HCT116 (cell line): ENCODE measurements around the gene PSMC3. TPM values are rescaled to one million over a fixed set of nuclear protein-coding genes. Genes with fewer than 3 reads are reported as not detected.

ENCODE experiments used
- ATAC-seq: fragments of 200-7000 bp; cut with Tn5 transposase; 2 replicates; pipeline ENCODE4 v1.9.1; 2020; ENCODE audit warnings: mild to moderate bottlenecking, moderate library complexity
- BruUV-seq: library from RNA; stranded (reverse); fragments of 400-500 nt; replicated peaks from 2 replicates; lab custom pipeline; 2021; lab: Mats Ljungman, UMichigan
- CTCF ChIA-PET: fragments of 300-600 bp; sonication (Branson Sonifier 250); formaldehyde crosslinking; loops from one replicate; lab custom pipeline; 2021; ENCODE audit warnings: antibody characterized with exemption; lab: Charles Lee
- POLR2A ChIA-PET: fragments of 300-600, 350-600 bp; sonication (Branson Sonifier 250); formaldehyde crosslinking; loops from one replicate; lab custom pipeline; 2021; ENCODE audit warnings: antibody characterized with exemption; lab: Charles Lee
- RAD21 ChIA-PET, 2 experiments: fragments of 300-600 bp; sonication (Branson Sonifier 250); formaldehyde crosslinking; loops; one replicate each; lab custom pipeline; 2023; ENCODE audit warnings: low total read pairs in 2 of 2; ENCODE audit not compliant: uncharacterized antibody in 2 of 2, unreplicated experiment in 2 of 2, low non-redundant PET in 1 of 2; lab: Charles Lee
- DNase-seq: peaks from one replicate; pipeline ENCODE4 v3.0.0-alpha.2; 2010; ENCODE audit warnings: low read depth, low spot score
- H2AFZ ChIP-seq: fragments of 200-600 bp; shearing (Covaris generic), sonication (generic); 2 replicates; pipeline ENCODE4 v1.6.1; 2017; ENCODE audit warnings: low read depth, mixed run types, mixed read lengths, antibody characterized with exemption, low read length; ENCODE audit not compliant: poor library complexity, severe bottlenecking
- H3K27ac ChIP-seq: 2 replicates; pipeline ENCODE4 v1.5.1; 2012; ENCODE audit warnings: low read depth, low read length
- H3K27me3 ChIP-seq: fragments of 200-600 bp; sonication (generic); 2 replicates; pipeline ENCODE4 v1.6.1; 2016; ENCODE audit warnings: mixed run types, low read length, mixed read lengths; ENCODE audit not compliant: insufficient read depth
- H3K36me3 ChIP-seq, 2 experiments: fragments of 200-500 bp in 1 of 2; fragments of 200-600 bp in 1 of 2; sonication (Bioruptor generic) in 1 of 2; sonication (generic) in 1 of 2; 2 replicates each; pipeline versions ENCODE4 v1.5.1 to v1.6.1; 2014 to 2016; ENCODE audit warnings: low read length in 2 of 2, inconsistent platforms in 1 of 2, mixed read lengths in 1 of 2, mixed run types in 1 of 2; ENCODE audit not compliant: insufficient read depth in 2 of 2, control insufficient read depth in 1 of 2
- H3K4me1 ChIP-seq, 2 experiments: fragments of 200-600 bp in 1 of 2; sonication (generic) in 1 of 2; 2 replicates each; pipeline versions ENCODE4 v1.5.1 to v1.6.1; 2012 to 2017; ENCODE audit warnings: low read length in 2 of 2, inconsistent platforms in 1 of 2, mild to moderate bottlenecking in 1 of 2, mixed read lengths in 1 of 2, mixed run types in 1 of 2, moderate library complexity in 1 of 2; ENCODE audit not compliant: insufficient read depth in 2 of 2, control insufficient read depth in 1 of 2
- H3K4me2 ChIP-seq: fragments of 200-600 bp; sonication (generic); 2 replicates; pipeline ENCODE4 v1.6.1; 2017; ENCODE audit warnings: mixed run types, low read length, mixed read lengths
- H3K4me3 ChIP-seq, 2 experiments: fragments of 200-600 bp in 1 of 2; sonication (generic) in 1 of 2; replicated peaks in 1 of 2; 2 replicates each; pipeline ENCODE4 v1.5.1; 2011 to 2016; ENCODE audit warnings: low read length in 2 of 2, control low read depth in 1 of 2, low read depth in 1 of 2, mild to moderate bottlenecking in 1 of 2, mixed read lengths in 1 of 2, mixed run types in 1 of 2
- H3K79me2 ChIP-seq: fragments of 200-600 bp; sonication (generic); 2 replicates; pipeline ENCODE4 v1.6.1; 2017; ENCODE audit warnings: mild to moderate bottlenecking, mixed run types, low read length, moderate library complexity, mixed read lengths; ENCODE audit not compliant: insufficient read depth
- H3K9ac ChIP-seq: fragments of 200-600 bp; sonication (generic); 2 replicates; pipeline ENCODE4 v1.6.1; 2016; ENCODE audit warnings: low read length, mixed read lengths
- H3K9me2 ChIP-seq: fragments of 200-600 bp; sonication (generic), shearing (Covaris generic); 2 replicates; pipeline ENCODE4 v1.6.1; 2017; ENCODE audit warnings: mixed run types, mild to moderate bottlenecking, moderate library complexity; ENCODE audit not compliant: insufficient read depth
- H3K9me3 ChIP-seq, 2 experiments: fragments of 200-500 bp in 1 of 2; fragments of 200-600 bp in 1 of 2; sonication (Bioruptor generic) in 1 of 2; sonication (generic) in 1 of 2; 2 replicates each; pipeline ENCODE4 v1.6.1; 2014 to 2017; ENCODE audit warnings: low read length in 2 of 2, mixed read lengths in 2 of 2, inconsistent platforms in 1 of 2, low read depth in 1 of 2, mild to moderate bottlenecking in 1 of 2, mixed run types in 1 of 2, moderate library complexity in 1 of 2; ENCODE audit not compliant: control insufficient read depth in 1 of 2, insufficient read depth in 1 of 2
- H4K20me1 ChIP-seq: fragments of 200-600 bp; sonication (generic), shearing (Covaris generic); 2 replicates; pipeline ENCODE4 v1.6.1; 2017; ENCODE audit warnings: mixed run types, mild to moderate bottlenecking, moderate library complexity; ENCODE audit not compliant: insufficient read depth
- CBX3 ChIP-seq: IDR thresholded peaks from 2 replicates; pipeline ENCODE4 v1.6.1; 2012; ENCODE audit warnings: low read depth
- CEBPB ChIP-seq: IDR thresholded peaks from 2 replicates; pipeline ENCODE4 v1.6.1; 2012; ENCODE audit warnings: low read depth
- ELF1 ChIP-seq: IDR thresholded peaks from 2 replicates; pipeline ENCODE4 v1.6.1; 2012; ENCODE audit warnings: low read depth, borderline replicate concordance
- FOSL1 ChIP-seq: IDR thresholded peaks from 2 replicates; pipeline ENCODE4 v1.6.1; 2012; ENCODE audit warnings: low read depth
- MAX ChIP-seq: IDR thresholded peaks from 2 replicates; pipeline ENCODE4 v1.6.1; 2012
- REST ChIP-seq: IDR thresholded peaks from 2 replicates; pipeline ENCODE4 v1.6.1; 2012; ENCODE audit warnings: low read depth
- TCF7L2 ChIP-seq: IDR thresholded peaks from 2 replicates; pipeline ENCODE4 v1.7.0; 2011; ENCODE audit warnings: borderline replicate concordance, inconsistent platforms; ENCODE audit not compliant: insufficient read depth, insufficient read length; ENCODE audit errors: extremely low read depth
- YY1 ChIP-seq: IDR thresholded peaks from 2 replicates; pipeline ENCODE4 v1.6.1; 2011; ENCODE audit warnings: low read length, low read depth, moderate library complexity, mild to moderate bottlenecking; ENCODE audit not compliant: insufficient replicate concordance; ENCODE audit errors: extremely low read depth
- ZBTB33 ChIP-seq: IDR thresholded peaks from 2 replicates; pipeline ENCODE4 v1.6.1; 2011; ENCODE audit warnings: mild to moderate bottlenecking, low read length, moderate library complexity; ENCODE audit not compliant: insufficient replicate concordance; ENCODE audit errors: extremely low read depth
- ZNF274 ChIP-seq: fragments of 200-500 bp; sonication (Bioruptor generic); IDR thresholded peaks from 2 replicates; pipeline ENCODE4 v1.6.1; 2014; ENCODE audit warnings: mild to moderate bottlenecking, low read depth, low read length, inconsistent platforms
- intact Hi-C: fragments of 100-400 bp; cut with micrococcal nuclease; formaldehyde crosslinking; loops from 2 replicates; pipeline ENCODE4 v1.10.0; 2022
- total RNA-seq: library from RNA; stranded (reverse); gene quantifications from one replicate; pipeline ENCODE4 v1.2.1, GENCODE V29; 2021; ENCODE audit not compliant: unreplicated experiment

Gene PSMC3
- total RNA-seq, 1 experiment from 2014 or later: 155 TPM

GRCh38 chr11:47398551-47398950, 27.7 kb downstream of the PSMC3 start:
- ATAC-seq (no peak), DNase-seq (no peak)
- H3K36me3 ChIP-seq: no peaks in the 10 kb centered on the region
- H3K4me1 ChIP-seq: no peaks in the 10 kb centered on the region
- ChIA-PET RAD21 (no interaction called here), CTCF (interaction anchor here (1.6 kb wide), 1 partner anchor 9 kb away, joined by 5 read pairs; no protein-coding TSS in a partner anchor), POLR2A (no interaction called here)
- no TSS peak for BruUV-seq
- no peaks in the 10 kb centered on the region for H3K9me2 ChIP-seq
- TF ChIP-seq CEBPB (no peak), FOSL1 (no peak), MAX (no peak)
- no peaks in the 10 kb centered on the region for H3K79me2 ChIP-seq
- intact Hi-C loops: no loop called here
- H2AFZ ChIP-seq: no peak overlapping the region
- H3K9me3 ChIP-seq: no peaks in the 10 kb centered on the region
- no peaks in the 10 kb centered on the region for H4K20me1 ChIP-seq
- H3K4me2 ChIP-seq: no peak overlapping the region
- H3K9ac ChIP-seq: no peak overlapping the region
- H3K4me3 ChIP-seq: no peak overlapping the region
- H3K27me3 ChIP-seq: no peaks in the 10 kb centered on the region
- no peak overlapping the region for H3K27ac ChIP-seq

- Histone ChIP-seq H3K9me3 (no peaks in the 10 kb centered on the region), H2AFZ (no peak overlapping the region), H3K36me3 (no peaks in the 10 kb centered on the region), H3K9ac (no peak overlapping the region), H3K4me3 (no peak overlapping the region), H3K4me2 (no peak overlapping the region), H3K9me2 (no peaks in the 10 kb centered on the region), H3K27me3 (no peaks in the 10 kb centered on the region), H3K79me2 (no peaks in the 10 kb centered on the region), H3K4me1 (no peaks in the 10 kb centered on the region), H3K27ac (no peak overlapping the region), H4K20me1 (no peaks in the 10 kb centered on the region)
- no TSS peak for BruUV-seq
- no peak for TF ChIP-seq ELF1
- no peak for TF ChIP-seq CBX3
- TF ChIP-seq FOSL1: no peak
- TF ChIP-seq ZBTB33: no peak
- TF ChIP-seq REST: no peak
- TF ChIP-seq ZNF274: no peak
- no peak for TF ChIP-seq TCF7L2
- TF ChIP-seq CEBPB: no peak
- no peak for TF ChIP-seq YY1
- DNase-seq (no peak), ATAC-seq (no peak)
- ChIA-PET RAD21 (no interaction called here), POLR2A (no interaction called here), CTCF (interaction anchor here (1.6 kb wide), 1 partner anchor 9 kb away, joined by 5 read pairs; no protein-coding TSS in a partner anchor)
- intact Hi-C loops: no loop called here
Measured at GRCh38 chr11:47398011-47398410, 28.2 kb downstream of the PSMC3 start.
